Mammary epithelial cell (primary cell): ENCODE data around the gene ZNF169.
"Not testable (repeated sequence)": the region's sequence is repeated elsewhere in the genome, so short reads cannot be mapped to it uniquely, and the experiment has no call there.

Source experiments
- EZH2 ChIP-seq: IDR thresholded peaks from 2 replicates; pipeline ENCODE4 v1.6.1; 2012; ENCODE audit warnings: low read length, inconsistent platforms, borderline replicate concordance
- TF ChIP-seq, protein P1 (sequence below), 2 donors: IDR thresholded peaks in 1 of 2; conservative IDR thresholded peaks in 1 of 2; 2 replicates each; pipeline ENCODE4 v1.5.1; 2011 to 2012; ENCODE audit warnings: inconsistent platforms in 2 of 2, low read length in 2 of 2, mild to moderate bottlenecking in 2 of 2, control low read depth in 1 of 2, low read depth in 1 of 2; ENCODE audit not compliant: insufficient read depth in 1 of 2; ENCODE audit errors: extremely low read depth in 1 of 2

DNA sequence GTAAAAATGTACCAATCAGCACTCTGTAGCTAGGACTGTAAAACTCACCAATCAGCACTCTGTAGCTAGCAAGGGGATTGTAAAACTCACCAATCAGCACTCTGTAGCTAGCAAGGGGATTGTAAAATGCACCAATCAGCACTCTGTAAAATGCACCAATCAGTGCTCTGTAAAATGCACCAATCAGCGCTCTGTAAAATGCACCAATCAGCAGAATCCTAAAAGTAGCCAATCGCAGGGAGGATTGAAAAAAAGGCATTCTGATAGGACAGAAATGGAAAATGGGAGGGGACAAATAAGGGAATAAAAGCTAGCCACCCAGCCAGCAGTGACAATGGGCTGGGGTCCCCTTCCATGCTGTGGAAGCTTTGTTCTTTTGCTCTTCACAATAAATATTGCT, 33.7 kb upstream of the ZNF169 start:
- TF ChIP-seq, protein P1, sequence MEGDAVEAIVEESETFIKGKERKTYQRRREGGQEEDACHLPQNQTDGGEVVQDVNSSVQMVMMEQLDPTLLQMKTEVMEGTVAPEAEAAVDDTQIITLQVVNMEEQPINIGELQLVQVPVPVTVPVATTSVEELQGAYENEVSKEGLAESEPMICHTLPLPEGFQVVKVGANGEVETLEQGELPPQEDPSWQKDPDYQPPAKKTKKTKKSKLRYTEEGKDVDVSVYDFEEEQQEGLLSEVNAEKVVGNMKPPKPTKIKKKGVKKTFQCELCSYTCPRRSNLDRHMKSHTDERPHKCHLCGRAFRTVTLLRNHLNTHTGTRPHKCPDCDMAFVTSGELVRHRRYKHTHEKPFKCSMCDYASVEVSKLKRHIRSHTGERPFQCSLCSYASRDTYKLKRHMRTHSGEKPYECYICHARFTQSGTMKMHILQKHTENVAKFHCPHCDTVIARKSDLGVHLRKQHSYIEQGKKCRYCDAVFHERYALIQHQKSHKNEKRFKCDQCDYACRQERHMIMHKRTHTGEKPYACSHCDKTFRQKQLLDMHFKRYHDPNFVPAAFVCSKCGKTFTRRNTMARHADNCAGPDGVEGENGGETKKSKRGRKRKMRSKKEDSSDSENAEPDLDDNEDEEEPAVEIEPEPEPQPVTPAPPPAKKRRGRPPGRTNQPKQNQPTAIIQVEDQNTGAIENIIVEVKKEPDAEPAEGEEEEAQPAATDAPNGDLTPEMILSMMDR (conservative IDR thresholded peaks at IDR 0.05 in 1 of 2, IDR thresholded peaks at IDR 0.05 in 1 of 2; ENCODE audit: extremely low read depth in 1 of 2, insufficient read depth in 1 of 2, low read depth in 1 of 2, low read length in 2 of 2), result not testable (repeated sequence)
- not testable (repeated sequence) for TF ChIP-seq EZH2
